Endothelial cell of umbilical vein (primary cell): ENCODE results near the gene ZNF385C. TPM values are rescaled to one million over a fixed set of nuclear protein-coding genes. Genes with fewer than 3 reads are reported as not detected.

Source experiments
- BruUV-seq: library from RNA; stranded (reverse); fragments of 400-500 nt; replicated peaks from 2 replicates; lab custom pipeline; 2021; lab: Mats Ljungman, UMichigan
- CTCF ChIA-PET: fragments of 300-600, 350-600 bp; sonication (Branson Sonifier 250); formaldehyde crosslinking; loops from one replicate; lab custom pipeline; 2021; ENCODE audit warnings: antibody characterized with exemption, inconsistent platforms; lab: Charles Lee
- POLR2A ChIA-PET: fragments of 300-600, 350-600 bp; sonication (Branson Sonifier 250); formaldehyde crosslinking; loops from one replicate; lab custom pipeline; 2021; ENCODE audit warnings: antibody characterized with exemption, inconsistent platforms; lab: Charles Lee
- DNase-seq: peaks from one replicate; pipeline ENCODE4 v3.0.0-alpha.2; 2011; ENCODE audit warnings: low read depth, low spot score
- FAIRE-seq: peaks from 2 replicates; lab custom pipeline; 2011; peaks lifted over from hg19 to GRCh38; lab: Jason Lieb, UNC
- H2AFZ ChIP-seq: 2 replicates; pipeline ENCODE4 v1.6.0; 2012; ENCODE audit warnings: low read depth, low read length, control low read depth, inconsistent platforms
- H3K27ac ChIP-seq: 2 replicates; pipeline ENCODE4 v1.5.1; 2011; ENCODE audit warnings: low read depth, mild to moderate bottlenecking, control low read depth, low read length, moderate library complexity; ENCODE audit not compliant: insufficient read depth
- H3K27me3 ChIP-seq, 2 experiments: 2 replicates each; pipeline versions ENCODE4 v1.6.0 to v1.6.1; 2011; ENCODE audit warnings: low read length in 2 of 2, mixed read lengths in 1 of 2; ENCODE audit not compliant: control insufficient read depth in 2 of 2, insufficient read depth in 2 of 2
- H3K36me3 ChIP-seq, 2 experiments: 2 replicates in 1 of 2; 3 replicates in 1 of 2; pipeline ENCODE4 v1.5.1; 2011; ENCODE audit warnings: low read length in 2 of 2, mild to moderate bottlenecking in 1 of 2, moderate library complexity in 1 of 2; ENCODE audit not compliant: control insufficient read depth in 2 of 2, insufficient read depth in 2 of 2; ENCODE audit errors: extremely low read depth in 1 of 2
- H3K4me1 ChIP-seq: 3 replicates; pipeline ENCODE4 v1.5.1; 2011; ENCODE audit warnings: mild to moderate bottlenecking, low read length; ENCODE audit not compliant: control insufficient read depth, insufficient read depth; ENCODE audit errors: extremely low read depth
- H3K4me2 ChIP-seq: 2 replicates; pipeline ENCODE4 v1.6.1; 2011; ENCODE audit warnings: low read length, control low read depth, mixed read lengths; ENCODE audit not compliant: insufficient read depth
- H3K4me3 ChIP-seq, 3 experiments: fragments of 200-600 bp in 1 of 3; sonication (generic), shearing (Covaris generic) in 1 of 3; replicated peaks in 1 of 3; 2 replicates each; pipeline ENCODE4 v1.5.1; 2011 to 2016; ENCODE audit warnings: control low read depth in 3 of 3, low read length in 3 of 3, mild to moderate bottlenecking in 2 of 3, inconsistent platforms in 1 of 3, low read depth in 1 of 3, moderate library complexity in 1 of 3; ENCODE audit not compliant: insufficient read depth in 1 of 3
- H3K79me2 ChIP-seq: 2 replicates; pipeline ENCODE4 v1.6.0; 2012; ENCODE audit warnings: low read length, inconsistent platforms; ENCODE audit not compliant: control insufficient read depth, insufficient read depth
- H3K9ac ChIP-seq: replicated peaks from 2 replicates; pipeline ENCODE3; 2011; ENCODE audit warnings: low read length, control low read depth; ENCODE audit not compliant: insufficient read depth; ENCODE audit errors: extremely low read depth
- H3K9me1 ChIP-seq: replicated peaks from 3 replicates; pipeline ENCODE4 v1.6.0; 2011; ENCODE audit warnings: mild to moderate bottlenecking, low read length; ENCODE audit not compliant: control insufficient read depth, insufficient read depth; ENCODE audit errors: extremely low read depth
- H3K9me3 ChIP-seq: replicated peaks from 2 replicates; pipeline ENCODE4 v1.5.1; 2012; ENCODE audit warnings: low read length, inconsistent platforms; ENCODE audit not compliant: control insufficient read depth, insufficient read depth
- H4K20me1 ChIP-seq: replicated peaks from 2 replicates; pipeline ENCODE3; 2011; ENCODE audit warnings: mild to moderate bottlenecking, low read length; ENCODE audit not compliant: control insufficient read depth, insufficient read depth; ENCODE audit errors: extremely low read depth
- CTCF ChIP-seq, 2 donors: IDR thresholded peaks; 1 replicate in 1 of 2; 2 replicates in 1 of 2; pipeline ENCODE4 v1.5.1; 2011; ENCODE audit warnings: low read length in 2 of 2, mild to moderate bottlenecking in 2 of 2, moderate library complexity in 2 of 2, control low read depth in 1 of 2, inconsistent platforms in 1 of 2, low read depth in 1 of 2; ENCODE audit not compliant: insufficient read depth in 1 of 2; ENCODE audit errors: extremely low read depth in 1 of 2
- EZH2 ChIP-seq: IDR thresholded peaks from 2 replicates; pipeline ENCODE4 v1.6.1; 2012; ENCODE audit warnings: borderline replicate concordance, low read depth, mild to moderate bottlenecking, moderate library complexity, low read length, inconsistent platforms; ENCODE audit not compliant: severe bottlenecking
- FOS ChIP-seq: IDR thresholded peaks from 2 replicates; pipeline ENCODE4 v1.6.1; 2011; ENCODE audit warnings: mild to moderate bottlenecking, low read length, moderate library complexity, borderline replicate concordance; ENCODE audit not compliant: insufficient read depth
- GATA2 ChIP-seq: IDR thresholded peaks from 2 replicates; pipeline ENCODE4 v1.7.0; 2011; ENCODE audit warnings: low read depth, mild to moderate bottlenecking, moderate library complexity, mixed read lengths, low read length; ENCODE audit not compliant: insufficient read length, insufficient read depth
- JUN ChIP-seq: IDR thresholded peaks from 2 replicates; pipeline ENCODE4 v1.6.1; 2011; ENCODE audit warnings: borderline replicate concordance, low read depth; ENCODE audit not compliant: insufficient read length, insufficient read depth
- MAX ChIP-seq: IDR thresholded peaks from 2 replicates; pipeline ENCODE4 v1.6.1; 2011; ENCODE audit not compliant: insufficient read depth, insufficient read length
- MYC ChIP-seq: IDR thresholded peaks from one replicate; pipeline ENCODE4 v1.6.1; 2011; ENCODE audit warnings: mild to moderate bottlenecking, low read depth, low read length
- POLR2A ChIP-seq: IDR thresholded peaks from 2 replicates; pipeline ENCODE4 v1.6.1; 2012; ENCODE audit warnings: low read depth, mild to moderate bottlenecking, control low read depth, low read length
- POLR2AphosphoS5 ChIP-seq: IDR thresholded peaks from 2 replicates; pipeline ENCODE4 v1.6.1; 2012; ENCODE audit warnings: low read depth, mild to moderate bottlenecking, control low read depth, low read length, moderate library complexity; ENCODE audit not compliant: insufficient read depth
- dilution Hi-C: fragments of 300-500 bp; cut with MboI; formaldehyde crosslinking; loops from one replicate; pipeline ENCODE4 v1.15.0; 2019; ENCODE audit warnings: low sequenced_read_pairs; ENCODE audit not compliant: extremely low pct_ligation_motif_present
- intact Hi-C: fragments of 100-400 bp; cut with micrococcal nuclease; formaldehyde crosslinking; loops from one replicate; pipeline ENCODE4 v1.10.0; 2022
- polyA plus RNA-seq, 4 experiments: library from polyadenylated mRNA; depleted of rRNA in 3 of 4; stranded (reverse) in 3 of 4; unstranded in 1 of 4; fragments of >200 nt; gene quantifications; 2 replicates each; pipeline versions ENCODE4 v1.2.1 to v1.2.3, GENCODE V29; 2011 to 2012; ENCODE audit warnings: missing spikeins in 1 of 4
- total RNA-seq: library from RNA; stranded (reverse); gene quantifications from 2 replicates; pipeline ENCODE4 v1.2.3, GENCODE V29; 2021

Gene ZNF385C
- total and polyA plus RNA-seq, 2 donors (not counting 3 experiments of a cell fraction or from before 2014, with no cell fraction given): 0.07 TPM; not detected in 1

GRCh38 chr17:42078396-42079043 is 19.8 kb downstream of the ZNF385C start:
- BruUV-seq: no TSS peak
- dilution Hi-C loops (no loop called here), intact Hi-C loops (no loop called here)
- H3K36me3 ChIP-seq: no peaks in the 10 kb centered on the region
- H3K9me1 ChIP-seq: no peaks in the 10 kb centered on the region
- DNase-seq (peak; percentile 31), FAIRE-seq (peak; percentile 44)
- H3K27me3 ChIP-seq: peaks cover 0 to 2% of the 10 kb centered on the region in 2 experiments
- no peak overlapping the region for H3K9ac ChIP-seq
- no peak overlapping the region for H2AFZ ChIP-seq
- ChIA-PET CTCF (interaction anchor here (1.0 kb wide), 1 partner anchor 10 kb away, joined by 3 read pairs; no protein-coding TSS in a partner anchor), POLR2A (no interaction called here)
- H3K4me2 ChIP-seq: no peak overlapping the region
- H3K27ac ChIP-seq: no peak overlapping the region
- no peak overlapping the region for H3K4me3 ChIP-seq
- no peaks in the 10 kb centered on the region for H3K79me2 ChIP-seq
- H4K20me1 ChIP-seq: no peaks in the 10 kb centered on the region
- no peaks in the 10 kb centered on the region for H3K9me3 ChIP-seq
- TF ChIP-seq POLR2A: no peak
- TF ChIP-seq EZH2: no peak
- TF ChIP-seq GATA2: peak; percentile 21
- no peak for TF ChIP-seq JUN
- H3K4me1 ChIP-seq: peaks cover 3% of the 10 kb centered on the region

- Histone ChIP-seq H3K4me2 (no peak overlapping the region), H3K27me3 (peaks cover 0 to 4% of the 10 kb centered on the region in 2 experiments), H3K9me1 (no peaks in the 10 kb centered on the region), H3K27ac (no peak overlapping the region), H2AFZ (no peak overlapping the region), H3K9me3 (no peaks in the 10 kb centered on the region), H3K79me2 (no peaks in the 10 kb centered on the region), H3K4me3 (no peak overlapping the region), H3K9ac (no peak overlapping the region), H4K20me1 (no peaks in the 10 kb centered on the region), H3K4me1 (peaks cover 3% of the 10 kb centered on the region), H3K36me3 (no peaks in the 10 kb centered on the region)
- dilution Hi-C loops: no loop called here
- FAIRE-seq: no peak
- no peak for TF ChIP-seq JUN
- TF ChIP-seq GATA2: no peak
- no peak for TF ChIP-seq POLR2AphosphoS5
- no peak for TF ChIP-seq POLR2A
- no peak for TF ChIP-seq MYC
- no peak for TF ChIP-seq CTCF (IDR thresholded peaks at IDR 0.05; ENCODE audit: extremely low read depth in 1 of 2, insufficient read depth in 1 of 2, low read depth in 1 of 2, low read length in 2 of 2)
- TF ChIP-seq MAX: no peak
- no peak for TF ChIP-seq EZH2
- no peak for TF ChIP-seq FOS
- POLR2A ChIA-PET: no interaction called here
- DNase-seq: no peak
- intact Hi-C loops: no loop called here
- BruUV-seq: no TSS peak
- CTCF ChIA-PET: interaction anchor here (0.8 to 2.6 kb wide), 2 partner anchors 10 to 23 kb away, joined by 3 to 7 read pairs; no protein-coding TSS in a partner anchor
Observed at GRCh38 chr17:42077755-42078154, 20.5 kb downstream of the ZNF385C start.
